ENCODE results near the gene PRR15. TPM values are rescaled to one million over a fixed set of nuclear protein-coding genes. Genes with fewer than 3 reads are reported as not detected.

Gene PRR15
- total RNA-seq, 1 donor from 2014 or later, result 0.77 TPM

DNA sequence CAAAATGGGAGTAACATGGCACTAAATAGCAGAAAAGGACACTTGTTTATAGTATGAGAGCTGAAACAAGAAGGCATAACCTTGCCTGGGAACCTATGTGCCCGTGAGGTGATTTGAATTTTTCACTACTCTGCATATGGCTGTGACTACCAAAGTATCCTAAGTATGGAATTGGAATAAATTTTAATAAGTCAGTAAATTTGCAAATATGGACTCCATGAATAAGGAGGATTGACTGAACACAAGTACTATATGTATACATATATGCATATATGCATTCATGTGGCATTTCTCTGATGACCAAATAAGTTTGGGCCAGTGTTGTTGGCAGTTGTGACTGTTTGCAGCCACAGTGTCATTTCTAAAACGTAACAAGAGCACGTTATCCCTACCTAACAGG, 34.5 kb downstream of the PRR15 start:
- no peaks in the 10 kb centered on the region for H3K4me1 ChIP-seq
- H3K79me2 ChIP-seq (ENCODE audit: low read depth), result no peaks in the 10 kb centered on the region
- no peak overlapping the region for H3K4me3 Mint-ChIP-seq
- H3K4me3 ChIP-seq, result no peak overlapping the region
- DNase-seq (ENCODE audit: low spot score), result no peak
- no peak overlapping the region for H3K27ac ChIP-seq
- H3F3A ChIP-seq (ENCODE audit: low read depth), result no peaks in the 10 kb centered on the region
- H4K20me1 ChIP-seq (ENCODE audit: low read depth), result no peaks in the 10 kb centered on the region
- H3K9me3 Mint-ChIP-seq, result no peaks in the 10 kb centered on the region
- no peak for TF ChIP-seq CTCF (IDR thresholded peaks at IDR 0.05)
- TF ChIP-seq EZH2phosphoT487 (IDR thresholded peaks at IDR 0.05), result no peak
- no peak for TF ChIP-seq EZH2 (IDR thresholded peaks at IDR 0.05)
- no peaks in the 10 kb centered on the region for H3K27me3 Mint-ChIP-seq (ENCODE audit: insufficient read depth, low read depth)
- H3K27me3 ChIP-seq, result no peaks in the 10 kb centered on the region
- no peaks in the 10 kb centered on the region for H3K36me3 Mint-ChIP-seq
- no peaks in the 10 kb centered on the region for H3K4me1 Mint-ChIP-seq
- no peak overlapping the region for H3K4me2 ChIP-seq
- H3K9me3 ChIP-seq (ENCODE audit: low read depth), result no peaks in the 10 kb centered on the region
- H3K36me3 ChIP-seq, result no peaks in the 10 kb centered on the region
- H2AFZ ChIP-seq (replicated peaks), result no peak overlapping the region
- H3K27ac Mint-ChIP-seq, result no peak overlapping the region
- H3K9ac ChIP-seq, result no peak overlapping the region

DNA sequence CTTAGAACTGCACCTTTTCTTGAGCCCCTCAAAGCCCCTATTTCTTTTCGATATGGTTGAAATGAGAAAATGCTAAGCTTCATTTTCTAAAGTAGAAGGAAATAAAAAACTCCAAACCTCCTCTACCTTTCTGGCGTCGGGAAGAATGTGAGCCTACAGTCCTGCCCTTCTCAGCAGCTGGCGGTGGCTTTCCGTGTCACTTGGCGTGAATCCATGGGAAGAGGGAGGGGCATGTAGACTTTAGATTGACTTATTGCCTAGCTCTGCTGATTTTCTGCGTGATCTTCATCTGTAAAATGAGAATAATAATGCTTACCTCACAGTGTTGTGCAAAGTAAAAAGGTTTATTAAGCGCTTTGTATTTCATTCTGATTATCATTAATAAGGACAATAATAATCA, 35.0 kb downstream of the PRR15 start:
- Histone ChIP-seq H3K27me3 (no peaks in the 10 kb centered on the region), H3K4me1 (no peaks in the 10 kb centered on the region), H3K36me3 (no peaks in the 10 kb centered on the region), H3K27ac (no peak overlapping the region), H3F3A (ENCODE audit: low read depth) (no peaks in the 10 kb centered on the region), H3K4me2 (no peak overlapping the region), H3K9me3 (ENCODE audit: low read depth) (no peaks in the 10 kb centered on the region), H3K4me3 (no peak overlapping the region), H3K9ac (no peak overlapping the region), H2AFZ (replicated peaks) (no peak overlapping the region), H4K20me1 (ENCODE audit: low read depth) (no peaks in the 10 kb centered on the region), H3K79me2 (ENCODE audit: low read depth) (no peaks in the 10 kb centered on the region)
- Mint-ChIP-seq H3K36me3 (no peaks in the 10 kb centered on the region), H3K27ac (no peak overlapping the region), H3K4me3 (no peak overlapping the region), H3K4me1 (no peaks in the 10 kb centered on the region), H3K9me3 (no peaks in the 10 kb centered on the region), H3K27me3 (ENCODE audit: insufficient read depth, low read depth) (no peaks in the 10 kb centered on the region)
- TF ChIP-seq EZH2phosphoT487 (IDR thresholded peaks at IDR 0.05), result no peak
- no peak for TF ChIP-seq CTCF (IDR thresholded peaks at IDR 0.05)
- DNase-seq (ENCODE audit: low spot score), result no peak

DNA sequence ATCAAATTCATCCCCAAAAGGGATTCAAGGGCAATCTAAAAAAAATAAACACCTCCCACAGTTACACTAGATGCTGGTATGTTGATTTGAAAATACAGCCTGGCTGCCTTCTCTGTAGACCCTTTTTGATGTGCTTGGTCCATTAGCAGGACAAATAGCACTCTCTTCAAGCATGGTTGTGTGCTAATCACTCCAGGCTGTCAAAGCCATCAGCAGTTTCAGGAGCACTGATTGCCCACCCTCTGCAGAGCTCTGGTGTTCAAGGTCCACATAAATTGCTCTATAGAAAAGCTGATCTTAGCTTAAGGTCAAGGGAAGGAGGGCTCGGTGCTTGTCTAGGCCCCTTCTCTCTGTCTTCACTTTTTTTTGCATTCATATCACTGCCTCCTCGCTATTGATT, 35.4 kb downstream of the PRR15 start:
- Histone ChIP-seq H3K9ac (no peak overlapping the region), H3F3A (ENCODE audit: low read depth) (no peaks in the 10 kb centered on the region), H3K79me2 (ENCODE audit: low read depth) (no peaks in the 10 kb centered on the region), H3K27me3 (no peaks in the 10 kb centered on the region), H3K36me3 (no peaks in the 10 kb centered on the region), H3K9me3 (ENCODE audit: low read depth) (no peaks in the 10 kb centered on the region), H3K4me1 (no peaks in the 10 kb centered on the region), H3K27ac (no peak overlapping the region), H4K20me1 (ENCODE audit: low read depth) (no peaks in the 10 kb centered on the region), H2AFZ (replicated peaks) (no peak overlapping the region), H3K4me2 (no peak overlapping the region), H3K4me3 (no peak overlapping the region)
- Mint-ChIP-seq H3K4me1 (no peaks in the 10 kb centered on the region), H3K4me3 (no peak overlapping the region), H3K27me3 (ENCODE audit: insufficient read depth, low read depth) (no peaks in the 10 kb centered on the region), H3K27ac (no peak overlapping the region), H3K9me3 (no peaks in the 10 kb centered on the region), H3K36me3 (no peaks in the 10 kb centered on the region)
- no peak for DNase-seq (ENCODE audit: low spot score)
- no peak for TF ChIP-seq CTCF (IDR thresholded peaks at IDR 0.05)
- no peak for TF ChIP-seq EZH2phosphoT487 (IDR thresholded peaks at IDR 0.05)
- no peak for TF ChIP-seq EZH2 (IDR thresholded peaks at IDR 0.05)

GRCh38 chr7:29600661-29601060, 37.0 kb downstream of the PRR15 start:
- Histone ChIP-seq H3K4me2 (no peak overlapping the region), H3K9ac (no peak overlapping the region), H3K9me3 (ENCODE audit: low read depth) (no peaks in the 10 kb centered on the region), H4K20me1 (ENCODE audit: low read depth) (no peaks in the 10 kb centered on the region), H3K27me3 (no peaks in the 10 kb centered on the region), H3K4me3 (no peak overlapping the region), H3K4me1 (no peaks in the 10 kb centered on the region), H3K79me2 (ENCODE audit: low read depth) (no peaks in the 10 kb centered on the region), H3F3A (ENCODE audit: low read depth) (no peaks in the 10 kb centered on the region), H3K36me3 (no peaks in the 10 kb centered on the region), H2AFZ (replicated peaks) (no peak overlapping the region), H3K27ac (no peak overlapping the region)
- TF ChIP-seq EZH2phosphoT487 (IDR thresholded peaks at IDR 0.05) (no peak), EZH2 (IDR thresholded peaks at IDR 0.05) (no peak)
- no peak for DNase-seq (ENCODE audit: low spot score)
- Mint-ChIP-seq H3K4me1 (no peaks in the 10 kb centered on the region), H3K27me3 (ENCODE audit: insufficient read depth, low read depth) (no peaks in the 10 kb centered on the region), H3K36me3 (no peaks in the 10 kb centered on the region), H3K4me3 (no peak overlapping the region), H3K27ac (no peak overlapping the region), H3K9me3 (no peaks in the 10 kb centered on the region)

All from neural progenitor cell (in vitro differentiated cells).